DND-41 (cell line): ENCODE results near the gene CWH43.
"Not testable (repeated sequence)": the region's sequence is repeated elsewhere in the genome, so short reads cannot be mapped to it uniquely, and the experiment has no call there.

Experiments used
- EZH2 ChIP-seq: IDR thresholded peaks from 3 replicates; pipeline ENCODE4 v1.6.1; 2012; ENCODE audit warnings: borderline replicate concordance, low read depth, mild to moderate bottlenecking, moderate library complexity, low read length, inconsistent platforms; ENCODE audit not compliant: severe bottlenecking
- TF ChIP-seq, protein P1 (sequence below): IDR thresholded peaks from 2 replicates; pipeline ENCODE4 v1.5.1; 2012; ENCODE audit warnings: borderline replicate concordance, low read length, moderate library complexity, mild to moderate bottlenecking; ENCODE audit not compliant: poor library complexity, severe bottlenecking; ENCODE audit errors: extremely low read depth

DNA sequence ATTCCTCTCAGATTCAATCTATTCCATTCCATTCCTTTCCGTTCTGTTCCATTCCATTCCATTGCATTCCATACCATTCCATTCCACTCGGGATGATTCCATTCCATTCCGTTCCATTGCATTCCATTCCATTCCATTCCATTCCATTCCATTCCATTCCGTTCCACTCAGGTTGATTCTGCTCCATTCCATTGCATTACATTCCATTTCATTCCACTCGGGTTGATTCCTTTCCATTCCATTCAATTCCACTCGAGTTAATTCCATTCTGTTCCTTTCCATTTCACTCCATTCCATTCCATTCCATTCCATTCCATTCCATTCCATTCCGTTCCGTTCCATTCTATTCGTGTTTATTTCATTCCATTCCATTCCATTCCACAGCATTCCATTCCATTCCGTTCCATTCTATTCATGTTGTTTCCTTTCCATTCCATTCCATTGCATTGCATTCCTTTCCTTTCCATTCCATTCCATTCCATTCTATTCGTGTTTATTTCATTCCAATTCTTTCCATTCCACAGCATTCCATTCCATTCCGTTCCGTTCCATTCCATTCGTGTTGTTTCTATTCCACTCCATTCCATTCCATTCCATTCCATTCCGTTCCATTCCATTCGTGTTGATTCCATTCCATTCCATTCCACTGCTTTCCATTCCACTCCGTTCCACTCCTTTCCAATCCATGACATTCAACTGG lies 118.3 kb downstream of the CWH43 start:
- TF ChIP-seq, protein P1, sequence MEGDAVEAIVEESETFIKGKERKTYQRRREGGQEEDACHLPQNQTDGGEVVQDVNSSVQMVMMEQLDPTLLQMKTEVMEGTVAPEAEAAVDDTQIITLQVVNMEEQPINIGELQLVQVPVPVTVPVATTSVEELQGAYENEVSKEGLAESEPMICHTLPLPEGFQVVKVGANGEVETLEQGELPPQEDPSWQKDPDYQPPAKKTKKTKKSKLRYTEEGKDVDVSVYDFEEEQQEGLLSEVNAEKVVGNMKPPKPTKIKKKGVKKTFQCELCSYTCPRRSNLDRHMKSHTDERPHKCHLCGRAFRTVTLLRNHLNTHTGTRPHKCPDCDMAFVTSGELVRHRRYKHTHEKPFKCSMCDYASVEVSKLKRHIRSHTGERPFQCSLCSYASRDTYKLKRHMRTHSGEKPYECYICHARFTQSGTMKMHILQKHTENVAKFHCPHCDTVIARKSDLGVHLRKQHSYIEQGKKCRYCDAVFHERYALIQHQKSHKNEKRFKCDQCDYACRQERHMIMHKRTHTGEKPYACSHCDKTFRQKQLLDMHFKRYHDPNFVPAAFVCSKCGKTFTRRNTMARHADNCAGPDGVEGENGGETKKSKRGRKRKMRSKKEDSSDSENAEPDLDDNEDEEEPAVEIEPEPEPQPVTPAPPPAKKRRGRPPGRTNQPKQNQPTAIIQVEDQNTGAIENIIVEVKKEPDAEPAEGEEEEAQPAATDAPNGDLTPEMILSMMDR: not testable (repeated sequence)
- not testable (repeated sequence) for TF ChIP-seq EZH2
